Hepatocyte (in vitro differentiated cells): ENCODE results near the gene SNX12.

Experiments used
- CTCF ChIP-seq: fragments of 200-600 bp; sonication (generic); IDR thresholded peaks from 2 replicates; pipeline ENCODE4 v1.5.1; 2016; ENCODE audit warnings: antibody characterized with exemption, mild to moderate bottlenecking; ENCODE audit not compliant: poor library complexity
- EZH2phosphoT487 ChIP-seq: fragments of 200-600 bp; sonication (generic); IDR thresholded peaks from one replicate; pipeline ENCODE4 v1.6.1; 2018; ENCODE audit warnings: antibody characterized with exemption, mild to moderate bottlenecking, low read depth, moderate library complexity; ENCODE audit not compliant: unreplicated experiment, severe bottlenecking

- TF ChIP-seq CTCF: no peak
- no peak for TF ChIP-seq EZH2phosphoT487
Observed at GRCh38 chrX:71102292-71102691, 34.2 kb upstream of the SNX12 start.
